OCI-LY3 (cell line): ENCODE measurements around the gene CALHM6.

ENCODE experiments used
- CTCF ChIP-seq: fragments of 200-600, 300-600 bp; sonication (generic); IDR thresholded peaks from 2 replicates; pipeline ENCODE4 v1.5.1; 2014; ENCODE audit warnings: antibody characterized with exemption, low read length, low read depth
- EZH2phosphoT487 ChIP-seq: fragments of 200-600 bp; shearing (Covaris generic); IDR thresholded peaks from 2 replicates; pipeline ENCODE4 v1.6.1; 2018; ENCODE audit warnings: antibody characterized with exemption, mixed run types, low read depth

- TF ChIP-seq CTCF: no peak
- no peak for TF ChIP-seq EZH2phosphoT487
Observed at GRCh38 chr6:116443105-116443504, 18.1 kb upstream of the CALHM6 start.
